HG03039 (cell line): ENCODE measurements around the gene ZNF785.
"Not testable (repeated sequence)": the region's sequence is repeated elsewhere in the genome, so short reads cannot be mapped to it uniquely, and the experiment has no call there.

Source experiments
- ATAC-seq: cut with Tn5 transposase; IDR thresholded peaks from one replicate; pipeline ENCODE4 v1.9.1; 2021; ENCODE audit warnings: mild to moderate bottlenecking, moderate library complexity; ENCODE audit not compliant: unreplicated experiment

Gene ZNF785

DNA sequence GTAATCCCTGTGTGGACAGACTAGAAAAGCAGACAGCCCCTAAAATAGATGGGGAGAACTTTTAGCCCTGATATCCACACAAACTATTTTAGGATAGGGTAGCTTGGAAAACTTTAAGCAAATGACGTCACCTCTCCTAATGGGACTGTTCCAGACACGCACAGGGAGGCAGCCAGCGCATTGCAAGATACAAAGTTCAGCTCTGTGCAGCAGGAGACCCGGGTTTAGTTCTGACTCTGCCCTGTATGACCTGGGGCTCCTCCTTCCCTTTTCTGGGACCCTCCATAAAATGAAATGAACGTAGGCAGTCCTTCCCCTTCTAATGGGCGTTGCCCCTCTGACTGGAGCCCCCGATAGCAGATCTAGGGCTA, 18.4 kb upstream of the ZNF785 start:
- no peak for ATAC-seq

DNA sequence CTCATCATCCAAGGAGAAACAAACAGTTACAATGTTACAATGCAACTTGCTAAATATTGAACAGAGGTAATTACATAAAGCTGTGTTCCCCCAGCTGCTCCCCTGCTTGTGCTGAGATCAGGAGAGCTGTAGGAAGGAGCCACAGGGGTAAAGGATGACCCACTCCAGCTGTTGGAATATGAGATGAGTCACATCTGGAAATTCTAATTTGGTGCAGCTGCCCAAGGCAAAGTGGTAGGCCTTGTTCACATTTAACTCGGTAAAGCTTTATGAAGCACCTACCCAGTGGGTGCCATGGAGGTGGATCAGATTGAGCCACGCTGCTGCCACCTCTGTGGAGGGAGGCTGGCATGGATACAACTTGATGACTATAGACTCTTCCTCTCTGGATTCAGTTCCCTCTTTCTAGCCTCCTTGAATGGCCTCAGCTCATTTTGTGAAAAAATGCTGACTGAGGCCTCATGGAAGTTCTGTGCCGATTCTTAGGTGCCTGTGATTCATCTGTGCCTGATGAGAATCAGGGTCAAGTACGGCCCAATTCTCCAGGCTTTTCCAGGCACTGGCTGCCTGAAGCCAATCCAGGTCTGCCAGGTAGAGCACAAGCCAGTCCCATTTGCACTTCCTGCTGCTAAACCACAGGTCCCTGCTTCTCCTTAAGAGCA, 17.2 kb upstream of the ZNF785 start:
- ATAC-seq: no peak

- ATAC-seq: no peak
These were observed 16.5 kb upstream of the ZNF785 start for GRCh38 chr16:30601966-30602365.

DNA sequence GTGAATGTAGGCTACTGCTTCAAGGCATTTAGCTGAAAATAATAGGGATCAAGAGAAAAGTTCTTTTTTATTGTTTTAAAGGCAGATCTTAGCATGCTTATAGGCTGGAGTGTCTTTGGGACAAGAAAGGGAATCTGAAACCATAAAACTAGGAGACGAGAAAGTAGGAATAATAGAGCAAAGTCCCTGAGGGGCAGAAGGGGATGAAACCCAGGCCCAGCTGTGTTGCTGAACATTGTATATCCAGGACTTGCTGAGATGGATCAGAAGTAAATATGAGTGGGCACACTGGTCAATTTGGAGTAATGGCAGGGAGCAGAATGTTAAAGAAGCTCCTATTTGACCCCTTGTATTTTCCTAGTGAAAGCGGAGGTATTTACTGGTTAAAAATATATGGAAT, 15.4 kb upstream of the ZNF785 start:
- no peak for ATAC-seq

- ATAC-seq: no peak
These were observed 14.7 kb upstream of the ZNF785 start for GRCh38 chr16:30600215-30600614.

DNA sequence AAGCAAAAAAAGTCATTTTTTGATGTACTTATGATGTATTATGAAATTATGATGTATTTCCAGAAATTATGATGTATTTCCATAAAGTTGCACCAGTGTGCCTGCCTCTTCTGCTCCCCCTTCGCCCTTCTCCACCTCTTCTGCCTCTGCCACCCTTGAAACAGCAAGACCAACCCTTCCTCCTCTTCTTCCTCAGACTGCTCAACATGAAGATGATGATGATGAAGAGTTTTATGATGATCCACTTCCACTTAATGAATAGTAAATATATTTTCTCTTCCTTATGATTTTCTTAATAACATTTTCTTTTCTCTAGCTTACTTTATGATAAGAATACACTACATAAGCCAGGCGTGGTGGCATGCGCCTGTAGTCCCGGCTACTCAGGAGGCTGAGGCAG, 7.4 kb upstream of the ZNF785 start:
- ATAC-seq: no peak

GRCh38 chr16:30590869-30591268, 5.4 kb upstream of the ZNF785 start:
- not testable (repeated sequence) for ATAC-seq

- not testable (repeated sequence) for ATAC-seq
These were observed 4.1 kb upstream of the ZNF785 start for GRCh38 chr16:30589582-30589981.

- no peak for ATAC-seq
These were observed 3.2 kb upstream of the ZNF785 start for GRCh38 chr16:30588651-30589050.

DNA sequence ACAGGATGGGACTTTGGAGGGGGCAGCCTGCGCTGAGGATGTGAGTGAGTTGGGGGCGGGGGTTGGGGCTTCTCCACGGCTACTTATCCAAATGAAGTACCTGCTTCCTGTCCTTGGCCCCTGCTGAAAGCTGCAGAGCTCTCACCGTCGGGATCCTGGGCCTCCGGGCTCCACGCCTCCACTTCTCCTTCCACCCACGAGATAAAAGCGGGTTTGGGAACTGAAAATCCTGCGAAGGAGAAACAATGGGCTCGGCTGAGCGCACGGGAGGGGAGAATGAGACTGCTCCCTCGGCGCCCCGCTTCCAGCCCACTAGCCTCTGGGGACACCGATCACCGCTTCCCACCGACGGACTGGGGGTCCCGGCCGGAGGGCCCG, 486 bp downstream of the ZNF785 start:
- ATAC-seq: peak; percentile 25

DNA sequence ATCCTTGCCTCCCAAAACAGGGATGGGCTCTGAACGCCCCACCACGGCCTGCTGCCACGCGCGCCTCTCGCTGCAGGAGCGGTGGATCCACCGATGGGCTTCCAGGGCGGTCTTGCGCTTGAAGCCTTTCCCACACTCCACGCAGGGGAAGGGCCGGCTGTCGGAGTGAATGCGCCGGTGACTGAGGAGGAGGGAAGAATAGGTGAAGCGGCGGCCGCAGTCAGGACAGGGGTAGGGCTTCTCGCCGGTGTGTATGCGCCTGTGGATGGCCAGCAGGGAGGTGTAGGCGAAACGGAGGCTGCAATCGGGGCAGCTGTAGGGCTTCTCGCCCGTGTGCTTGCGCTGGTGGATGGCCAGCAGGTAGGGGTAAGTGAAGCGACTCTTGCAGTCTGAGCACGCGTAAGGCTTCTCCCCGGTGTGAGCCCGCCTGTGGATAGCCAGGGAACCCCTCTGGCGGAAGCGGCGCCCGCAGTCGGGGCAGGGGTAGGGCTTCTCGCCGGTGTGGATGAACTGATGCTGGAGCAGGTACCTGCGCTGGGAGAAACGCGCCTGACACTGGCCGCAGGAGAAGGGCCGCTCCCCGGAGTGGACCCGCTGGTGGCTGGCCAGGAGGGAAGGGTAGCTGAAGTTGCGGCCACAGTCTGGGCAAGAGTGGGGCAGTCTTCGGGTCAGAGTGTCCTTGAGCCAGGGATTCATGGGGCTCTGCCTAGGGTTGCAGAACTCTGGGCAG, 2.7 kb downstream of the ZNF785 start:
- ATAC-seq: no peak

- ATAC-seq: no peak
These were observed 4.0 kb downstream of the ZNF785 start for GRCh38 chr16:30581457-30581856.

DNA sequence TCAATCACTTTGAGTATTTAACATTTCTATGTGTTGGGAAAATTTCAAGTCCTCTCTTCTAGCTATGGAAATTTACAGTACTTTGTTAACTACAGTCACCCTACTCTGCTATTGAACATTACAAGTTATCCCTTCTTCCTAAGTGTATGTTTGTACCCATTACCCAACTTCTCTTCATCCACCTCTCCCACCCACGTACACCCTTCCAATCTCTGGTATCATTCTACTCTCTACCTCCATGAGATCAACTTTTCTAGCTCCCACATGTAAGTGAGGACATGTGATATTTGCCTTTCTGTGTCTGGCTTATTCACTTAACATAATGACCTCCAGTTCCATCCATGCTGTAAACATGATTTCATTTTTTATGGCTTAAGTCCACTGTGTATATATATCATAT, 10.8 kb downstream of the ZNF785 start:
- ATAC-seq: no peak

DNA sequence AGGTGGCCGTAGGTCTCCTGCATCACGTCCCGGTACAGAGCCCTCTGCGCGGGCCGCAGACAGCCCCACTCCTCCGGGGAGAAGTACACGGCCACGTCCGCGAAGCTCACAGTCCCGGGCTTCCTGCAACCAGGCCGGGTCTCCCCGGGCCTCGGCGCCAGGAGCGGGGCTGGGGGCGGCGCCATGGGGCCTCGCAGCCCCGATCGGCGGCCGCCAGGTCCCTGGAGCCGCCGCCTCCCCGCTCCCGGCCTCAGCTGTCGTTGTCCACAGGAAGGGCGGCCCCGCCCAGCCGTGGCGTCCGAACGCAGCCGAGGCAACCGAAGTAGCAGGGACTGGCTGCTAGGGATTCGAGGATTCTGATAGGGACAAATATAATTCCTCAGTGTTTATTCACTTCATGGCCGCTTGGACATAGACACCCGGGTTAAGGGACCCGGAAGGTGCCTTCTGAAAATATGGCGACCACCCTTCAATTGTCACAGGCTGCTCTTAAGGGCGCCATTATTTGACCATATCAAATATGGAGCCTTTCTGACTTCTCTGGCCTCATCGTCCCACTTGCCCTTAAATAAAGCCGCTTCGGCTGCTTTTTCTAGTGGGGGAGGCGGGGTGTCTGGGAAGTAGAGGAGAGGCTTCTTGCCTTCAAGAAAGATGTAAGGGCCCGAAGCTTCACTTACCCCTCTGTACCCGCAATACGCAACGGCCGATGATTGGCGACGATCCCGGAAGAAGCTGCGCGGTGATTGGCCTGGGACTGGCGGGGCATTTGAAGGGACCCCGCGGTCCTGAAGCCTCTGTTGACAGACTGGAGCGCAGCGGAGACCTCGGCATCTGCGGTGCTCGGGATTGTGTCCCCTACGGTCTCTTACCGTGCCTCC, 13.8 kb downstream of the ZNF785 start, which contains the start of gene ZNF688:
Gene ZNF688 (minus strand): TSS at position 270 of the 878 bp plus-strand sequence. CDS start 85 bp downstream, at position 185.
- peak; percentile 49 for ATAC-seq

DNA sequence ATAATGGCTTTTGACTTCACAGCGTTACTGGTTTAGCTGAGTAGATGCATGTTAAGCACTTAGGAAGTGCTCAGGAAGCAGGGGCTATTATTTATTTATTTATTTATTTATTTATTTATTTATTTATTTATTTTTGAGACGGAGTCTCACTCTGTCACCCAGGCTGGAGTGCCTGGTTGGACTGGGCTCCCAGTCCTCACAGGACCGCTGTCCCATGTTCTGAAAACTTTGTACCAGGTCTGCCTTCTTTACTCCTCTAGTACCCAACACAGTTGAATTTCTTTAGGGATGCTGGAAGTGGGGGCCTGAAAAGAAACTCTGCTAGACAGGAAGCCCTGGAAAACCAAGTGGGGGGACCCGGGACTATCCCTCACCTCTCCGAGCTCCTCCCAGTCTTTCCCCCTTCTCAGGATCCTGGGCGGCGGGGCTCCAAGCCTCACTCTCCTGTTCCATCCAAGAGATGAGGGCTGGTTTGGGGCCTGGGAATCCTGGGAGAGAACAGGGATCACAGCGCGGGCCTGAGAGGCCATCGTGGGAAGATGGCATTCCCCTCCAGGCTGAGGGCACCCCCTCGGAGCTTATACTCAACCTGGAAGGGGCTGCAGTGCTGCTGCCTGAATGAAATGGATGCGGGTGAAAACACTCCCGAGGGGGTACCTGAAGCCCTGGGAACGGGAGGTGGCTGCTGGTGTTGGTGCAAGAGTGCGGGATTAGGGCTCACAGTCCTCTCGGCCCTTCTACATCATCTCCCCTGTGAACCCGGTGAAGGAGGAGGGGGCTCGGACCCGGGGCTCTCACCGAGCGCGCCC, 14.7 kb downstream of the ZNF785 start:
- ATAC-seq: peak; percentile 3

DNA sequence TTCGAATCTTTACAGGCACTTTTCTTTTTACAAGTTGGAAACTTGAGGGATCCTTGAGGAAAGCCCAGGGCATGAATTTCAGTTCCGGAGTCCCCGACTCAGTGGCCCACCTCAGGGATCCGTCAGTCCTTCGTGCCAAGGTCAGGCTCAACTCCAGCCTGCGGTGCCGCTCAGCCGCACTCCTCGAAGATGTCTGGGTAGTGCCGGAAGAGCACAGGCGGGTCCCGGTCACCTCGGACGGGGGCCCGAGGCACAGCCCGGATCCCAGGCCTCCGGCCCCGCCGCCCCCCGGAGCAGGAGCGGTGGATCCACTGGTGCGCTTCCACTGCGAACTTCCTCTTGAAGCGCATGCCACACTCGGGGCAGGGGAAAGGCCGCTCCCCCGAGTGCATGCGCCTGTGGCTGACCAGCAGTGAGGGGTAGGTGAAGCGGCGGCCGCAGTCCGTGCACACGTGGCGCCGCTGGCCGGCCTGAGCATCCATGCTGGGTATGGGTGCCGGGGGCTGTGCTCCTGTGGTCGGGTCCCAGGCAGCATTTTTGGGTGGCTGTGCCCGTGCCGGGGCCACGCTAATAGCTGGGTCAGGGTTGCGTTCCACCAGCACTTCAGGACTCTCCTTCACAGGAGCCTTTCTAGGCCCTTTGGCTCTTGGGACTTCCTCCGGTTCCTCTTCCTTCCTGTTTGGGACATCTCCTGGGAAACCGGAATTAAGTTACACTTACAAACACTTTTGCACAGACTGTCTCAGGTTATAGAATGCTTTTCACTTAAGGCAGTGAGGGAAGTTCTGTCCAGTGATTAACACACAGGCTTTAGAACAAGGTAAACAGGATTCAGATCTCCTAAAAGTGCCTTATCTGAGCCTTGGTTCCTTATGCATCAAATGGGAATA, 15.5 kb downstream of the ZNF785 start:
- ATAC-seq: no peak

- no peak for ATAC-seq
These were observed 16.2 kb downstream of the ZNF785 start for GRCh38 chr16:30569281-30569680.

GRCh38 chr16:30567991-30568638, 17.4 kb downstream of the ZNF785 start:
- ATAC-seq: no peak
